C4-2B (cell line): Measurements from ENCODE around the gene RAB26.

Experiments
- CTCF ChIP-seq: fragments of 450-650 bp; conservative IDR thresholded peaks from 2 replicates; pipeline ENCODE4 v1.5.1; 2017; ENCODE audit warnings: mild to moderate bottlenecking
- ZFX ChIP-seq: fragments of 450-650 bp; IDR thresholded peaks from 2 replicates; pipeline ENCODE4 v1.6.1; 2017

DNA sequence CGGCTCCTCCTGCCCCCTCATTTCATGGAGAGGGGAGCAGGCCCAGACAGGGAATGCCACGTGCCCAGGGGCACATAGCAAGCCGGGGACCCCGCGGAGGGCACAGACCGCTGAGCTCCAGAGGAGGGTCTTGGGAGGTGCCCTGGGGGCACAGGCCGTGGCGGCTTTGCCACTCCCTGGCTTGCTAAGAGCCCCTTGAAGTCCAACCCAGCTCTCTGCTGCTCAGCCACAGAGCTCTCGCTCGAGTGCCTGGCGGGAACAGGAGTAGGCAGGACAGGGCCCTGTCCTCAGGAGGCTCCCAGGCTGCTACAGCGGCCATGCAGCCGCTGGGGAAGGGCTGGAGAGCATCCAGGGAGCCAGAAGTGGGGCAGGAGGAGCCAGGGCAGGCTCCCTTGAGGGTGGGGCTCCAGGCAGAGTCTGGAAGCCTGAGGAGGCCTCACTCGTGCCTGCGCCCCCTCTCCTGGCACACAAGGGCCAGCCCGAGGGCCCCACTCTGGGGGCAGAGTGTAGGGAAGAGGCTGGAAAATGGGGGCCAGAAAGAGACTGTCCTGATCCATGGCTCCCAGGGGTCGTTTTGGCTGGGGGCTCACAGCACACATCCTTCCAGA is 4.4 kb upstream of the RAB26 start:
- no peak for TF ChIP-seq CTCF
- no peak for TF ChIP-seq ZFX
